Body of pancreas (tissue), 4 donors: ENCODE data around the gene CCDC149.

Experiments used
- POLR2A ChIP-seq, 3 donors: fragments of 450-650 bp; IDR thresholded peaks; one replicate each; pipeline ENCODE4 v1.6.1; 2016; ENCODE audit warnings: antibody characterized with exemption in 3 of 3, mild to moderate bottlenecking in 2 of 3
- TF ChIP-seq, protein P1 (sequence below), 7 experiments: fragments of 450-650 bp in 4 of 7; fragments of 200-600 bp in 3 of 7; sonication (generic) in 3 of 7; IDR thresholded peaks; one replicate each; pipeline ENCODE4 v1.5.1; 2016 to 2019; ENCODE audit warnings: antibody characterized with exemption in 7 of 7

GRCh38 chr4:24808261-24808660 lies 104.6 kb downstream of the CCDC149 start:
- TF ChIP-seq, protein P1, sequence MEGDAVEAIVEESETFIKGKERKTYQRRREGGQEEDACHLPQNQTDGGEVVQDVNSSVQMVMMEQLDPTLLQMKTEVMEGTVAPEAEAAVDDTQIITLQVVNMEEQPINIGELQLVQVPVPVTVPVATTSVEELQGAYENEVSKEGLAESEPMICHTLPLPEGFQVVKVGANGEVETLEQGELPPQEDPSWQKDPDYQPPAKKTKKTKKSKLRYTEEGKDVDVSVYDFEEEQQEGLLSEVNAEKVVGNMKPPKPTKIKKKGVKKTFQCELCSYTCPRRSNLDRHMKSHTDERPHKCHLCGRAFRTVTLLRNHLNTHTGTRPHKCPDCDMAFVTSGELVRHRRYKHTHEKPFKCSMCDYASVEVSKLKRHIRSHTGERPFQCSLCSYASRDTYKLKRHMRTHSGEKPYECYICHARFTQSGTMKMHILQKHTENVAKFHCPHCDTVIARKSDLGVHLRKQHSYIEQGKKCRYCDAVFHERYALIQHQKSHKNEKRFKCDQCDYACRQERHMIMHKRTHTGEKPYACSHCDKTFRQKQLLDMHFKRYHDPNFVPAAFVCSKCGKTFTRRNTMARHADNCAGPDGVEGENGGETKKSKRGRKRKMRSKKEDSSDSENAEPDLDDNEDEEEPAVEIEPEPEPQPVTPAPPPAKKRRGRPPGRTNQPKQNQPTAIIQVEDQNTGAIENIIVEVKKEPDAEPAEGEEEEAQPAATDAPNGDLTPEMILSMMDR (IDR thresholded peaks at IDR 0.05): no peak
- TF ChIP-seq POLR2A (IDR thresholded peaks at IDR 0.05): no peak
